NOMO-1 (cell line): Measurements from ENCODE around the gene PCDHGA4.
"Not testable (repeated sequence)": the region's sequence is repeated elsewhere in the genome, so short reads cannot be mapped to it uniquely, and the experiment has no call there.

Experiments
- DNase-seq, 2 experiments: peaks; one replicate each; lab custom pipeline; 2025; ENCODE audit not compliant: unreplicated experiment in 2 of 2; lab: John Stamatoyannopoulos, UW

PCDHGA4 gene

GRCh38 chr5:141346017-141346416, 8.8 kb upstream of the PCDHGA4 start:
- DNase-seq = not testable (repeated sequence)

GRCh38 chr5:141349917-141350619, 4.8 kb upstream of the PCDHGA4 start, which contains the start of gene PCDHGB1:
PCDHGB1 (plus strand) TSS chr5:141350099; CDS start chr5:141350261, 162 bp downstream.
- DNase-seq = no peak

- no peak for DNase-seq
These were observed 3.2 kb upstream of the PCDHGA4 start for GRCh38 chr5:141351591-141351990.

- no peak for DNase-seq
These were observed 820 bp downstream of the PCDHGA4 start for GRCh38 chr5:141355641-141356040.

GRCh38 chr5:141356133-141356532, 1.3 kb downstream of the PCDHGA4 start:
- no peak for DNase-seq

- no peak for DNase-seq
These were observed 2.1 kb downstream of the PCDHGA4 start for GRCh38 chr5:141356950-141357349.

GRCh38 chr5:141359790-141360426, 5.1 kb downstream of the PCDHGA4 start, which contains the start of gene PCDHGB2:
PCDHGB2 (plus strand) TSS chr5:141359994; CDS start chr5:141360136, 142 bp downstream.
- DNase-seq = peak; percentile 47 to 48

GRCh38 chr5:141360685-141361084, 5.9 kb downstream of the PCDHGA4 start:
- DNase-seq = no peak

- peak in 1 of 2 experiments; percentile 16 for DNase-seq
These were observed 7.9 kb downstream of the PCDHGA4 start for GRCh38 chr5:141362719-141363118.

GRCh38 chr5:141363952-141364660, 9.3 kb downstream of the PCDHGA4 start, which contains the start of gene PCDHGA5:
PCDHGA5 (plus strand) TSS chr5:141364162; CDS start chr5:141364331, 169 bp downstream.
- no peak for DNase-seq

GRCh38 chr5:141366016-141366896, 11.4 kb downstream of the PCDHGA4 start:
- DNase-seq = no peak

GRCh38 chr5:141369994-141370848, 15.4 kb downstream of the PCDHGA4 start, which contains the start of gene PCDHGB3:
PCDHGB3 (plus strand) TSS chr5:141370242; CDS start chr5:141370395, 153 bp downstream.
- DNase-seq = peak; percentile 48 to 59

GRCh38 chr5:141371572-141372475, 17.0 kb downstream of the PCDHGA4 start:
- no peak for DNase-seq

- DNase-seq = no peak
These were observed 19.0 kb downstream of the PCDHGA4 start, which contains the start of gene PCDHGA6 for GRCh38 chr5:141373673-141374317. PCDHGA6 (plus strand) TSS chr5:141373891; CDS start chr5:141374084, 193 bp downstream.

- DNase-seq = no peak
These were observed 19.8 kb downstream of the PCDHGA4 start for GRCh38 chr5:141374627-141375026.

GRCh38 chr5:141375444-141376155, 20.8 kb downstream of the PCDHGA4 start:
- DNase-seq = not testable (repeated sequence)
